HepG2 (cell line): ENCODE data around the gene ETFDH. TPM values are rescaled to one million over a fixed set of nuclear protein-coding genes. Genes with fewer than 3 reads are reported as not detected.

Experiments used
- ATAC-seq: fragments of 200-7000 bp; cut with Tn5 transposase; 3 replicates; pipeline ENCODE4 v1.9.1; 2020; ENCODE audit warnings: mild to moderate bottlenecking, moderate library complexity
- BruUV-seq: library from RNA; stranded (reverse); fragments of 400-500 nt; replicated peaks from 2 replicates; lab custom pipeline; 2021; lab: Mats Ljungman, UMichigan
- CTCF ChIA-PET: fragments of 300-600 bp; formaldehyde crosslinking; extraction: SDS; loops from one replicate; lab custom pipeline; 2021; ENCODE audit warnings: low total read pairs, inconsistent platforms, low intra/inter-chr PET ratio; lab: Yijun Ruan, JAX
- POLR2A ChIA-PET: fragments of 350-600 bp; sonication (Branson Sonifier 250); formaldehyde crosslinking; loops from one replicate; lab custom pipeline; 2020; ENCODE audit warnings: antibody characterized with exemption, inconsistent platforms; lab: Yijun Ruan, JAX
- DNase-seq: peaks from one replicate; pipeline ENCODE4 v3.0.0-alpha.2; 2015; ENCODE audit warnings: low spot score
- FAIRE-seq: peaks from 3 replicates; lab custom pipeline; 2011; peaks lifted over from hg19 to GRCh38; lab: Jason Lieb, UNC
- H2AFZ ChIP-seq: one replicate; pipeline ENCODE4 v1.6.1; 2011; ENCODE audit warnings: low read length, inconsistent platforms
- H3K27ac ChIP-seq: fragments of 300-600 bp; 3 replicates; pipeline ENCODE4 v1.8.0; 2011; ENCODE audit warnings: mixed run types, mild to moderate bottlenecking, mixed read lengths, low read length, inconsistent platforms; ENCODE audit not compliant: insufficient read depth; ENCODE audit errors: extremely low read length
- H3K27me3 ChIP-seq, 2 experiments: fragments of 200-600 bp in 1 of 2; 2 replicates in 1 of 2; 3 replicates in 1 of 2; pipeline versions ENCODE4 v1.6.0 to v1.8.0; 2011; ENCODE audit warnings: low read length in 2 of 2, mild to moderate bottlenecking in 2 of 2, moderate library complexity in 2 of 2, inconsistent platforms in 1 of 2; ENCODE audit not compliant: insufficient read depth in 2 of 2, control insufficient read depth in 1 of 2
- H3K36me3 ChIP-seq, 2 experiments: fragments of 200-600 bp in 1 of 2; replicated peaks in 1 of 2; 2 replicates in 1 of 2; 3 replicates in 1 of 2; pipeline versions ENCODE4 v1.5.1 to v1.8.0; 2011; ENCODE audit warnings: low read length in 2 of 2, inconsistent platforms in 1 of 2; ENCODE audit not compliant: insufficient read depth in 2 of 2, control insufficient read depth in 1 of 2
- H3K4me1 ChIP-seq: 2 replicates; pipeline ENCODE4 v1.5.1; 2012; ENCODE audit warnings: low read length, inconsistent platforms; ENCODE audit not compliant: insufficient read depth
- H3K4me2 ChIP-seq: 2 replicates; pipeline ENCODE4 v1.6.0; 2011; ENCODE audit warnings: low read depth, low read length, inconsistent platforms
- H3K4me3 ChIP-seq, 3 experiments: fragments of 200-600 bp in 1 of 3; sonication (generic), shearing (Covaris generic) in 1 of 3; replicated peaks in 1 of 3; 2 replicates each; pipeline ENCODE4 v1.5.1; 2011 to 2016; ENCODE audit warnings: low read length in 3 of 3, inconsistent platforms in 2 of 3, low read depth in 2 of 3, mild to moderate bottlenecking in 2 of 3, control low read depth in 1 of 3, mixed read lengths in 1 of 3; ENCODE audit not compliant: insufficient read depth in 1 of 3
- H3K79me2 ChIP-seq: one replicate; pipeline ENCODE4 v1.6.1; 2011; ENCODE audit warnings: low read length, inconsistent platforms; ENCODE audit not compliant: insufficient read depth
- H3K9ac ChIP-seq: 2 replicates; pipeline ENCODE4 v1.6.0; 2011; ENCODE audit warnings: mild to moderate bottlenecking, low read depth, low read length, inconsistent platforms; ENCODE audit not compliant: insufficient read depth
- H3K9me3 ChIP-seq: 2 replicates; pipeline ENCODE4 v1.5.1; 2012; ENCODE audit warnings: mild to moderate bottlenecking, low read length
- H4K20me1 ChIP-seq: 2 replicates; pipeline ENCODE4 v1.6.0; 2011; ENCODE audit warnings: inconsistent platforms, mild to moderate bottlenecking, low read length, moderate library complexity; ENCODE audit not compliant: insufficient read depth
- ADNP ChIP-seq: sonication (generic); formaldehyde crosslinking; IDR thresholded peaks from 2 replicates; pipeline ENCODE4 v1.4.0; 2020; ENCODE audit warnings: missing genetic modification reagents
- CENPT ChIP-seq: sonication (generic); formaldehyde crosslinking; IDR thresholded peaks from 2 replicates; pipeline ENCODE4 v1.8.0; 2022; ENCODE audit warnings: low read depth, mild to moderate bottlenecking, moderate library complexity, missing genetic modification reagents
- FOXC1 ChIP-seq: sonication (generic); formaldehyde crosslinking; IDR thresholded peaks from 2 replicates; pipeline ENCODE4 v1.8.0; 2022; ENCODE audit warnings: mild to moderate bottlenecking, missing genetic modification reagents, borderline replicate concordance
- IRF2 ChIP-seq: IDR thresholded peaks from 2 replicates; pipeline ENCODE4 v1.6.1; 2018; ENCODE audit warnings: missing genetic modification reagents, missing compliant biosample characterization
- ISL2 ChIP-seq: sonication (generic); formaldehyde crosslinking; IDR thresholded peaks from 2 replicates; pipeline ENCODE4 v1.5.0; 2020; ENCODE audit warnings: missing genetic modification reagents
- KDM5A ChIP-seq: fragments of 200-600 bp; sonication (generic); IDR thresholded peaks from 2 replicates; pipeline ENCODE4 v1.7.0; 2018; ENCODE audit warnings: antibody characterized with exemption, mild to moderate bottlenecking, low read length, borderline replicate concordance
- MTA1 ChIP-seq: sonication (generic); formaldehyde crosslinking; IDR thresholded peaks from 2 replicates; pipeline ENCODE4 v1.4.0; 2020; ENCODE audit warnings: missing genetic modification reagents, mild to moderate bottlenecking, borderline replicate concordance
- SALL1 ChIP-seq: sonication (generic); formaldehyde crosslinking; IDR thresholded peaks from 2 replicates; pipeline ENCODE4 v1.8.0; 2022; ENCODE audit warnings: mild to moderate bottlenecking, missing genetic modification reagents
- THYN1 ChIP-seq: sonication (generic); formaldehyde crosslinking; IDR thresholded peaks from 2 replicates; pipeline ENCODE4 v1.8.1; 2023; ENCODE audit warnings: low read depth, mild to moderate bottlenecking, moderate library complexity, missing genetic modification reagents, borderline replicate concordance
- ZNF124 ChIP-seq: sonication (generic); formaldehyde crosslinking; IDR thresholded peaks from 2 replicates; pipeline ENCODE4 v1.4.0; 2020; ENCODE audit warnings: missing genetic modification reagents
- ZNF17 ChIP-seq: sonication (generic); formaldehyde crosslinking; IDR thresholded peaks from 2 replicates; pipeline ENCODE4 v1.5.0; 2020; ENCODE audit warnings: mild to moderate bottlenecking, missing genetic modification reagents
- ZNF282 ChIP-seq: fragments of 450-650 bp; IDR thresholded peaks from 2 replicates; pipeline ENCODE4 v1.6.1; 2018; ENCODE audit not compliant: partially characterized antibody
- ZNF614 ChIP-seq: IDR thresholded peaks from 2 replicates; pipeline ENCODE4 v1.6.1; 2018; ENCODE audit warnings: missing biosample characterization, missing genetic modification reagents, inconsistent platforms, borderline replicate concordance
- ZSCAN30 ChIP-seq: sonication (generic); formaldehyde crosslinking; IDR thresholded peaks from 2 replicates; pipeline ENCODE4 v1.5.0; 2020; ENCODE audit warnings: mild to moderate bottlenecking, missing genetic modification reagents
- WGBS: methylation state at CpG from one replicate; pipeline ENCODE4 v1.1.6; 2017; ENCODE audit warnings: low lambda C conversion rate; 5-methylcytosine and 5-hydroxymethylcytosine counted together
- in situ Hi-C: cut with HindIII; loops from 2 replicates; pipeline ENCODE4 v1.10.0; 2017; ENCODE audit warnings: low pct_unique_long_range_greater_than_20kb; ENCODE audit not compliant: extremely low pct_ligation_motif_present
- intact Hi-C: fragments of 100-400 bp; cut with micrococcal nuclease; formaldehyde crosslinking; loops from one replicate; pipeline ENCODE4 v1.10.0; 2022; ENCODE audit not compliant: unreplicated experiment
- polyA plus RNA-seq, 8 experiments: library from polyadenylated mRNA; depleted of rRNA in 3 of 8; stranded (reverse) in 7 of 8; unstranded in 1 of 8; fragments of >200 nt; fragmentation: Illumina TruSeq in 4 of 8; extraction: Trizol in 4 of 8; gene quantifications; 2 replicates each; pipeline versions ENCODE4 v1.2.1 to v1.2.3, GENCODE V29; 2011 to 2016; ENCODE audit warnings: low read depth in 4 of 8, missing spikeins in 1 of 8, mixed read lengths in 1 of 8; ENCODE audit not compliant: insufficient read depth in 1 of 8
- total RNA-seq, 5 experiments: library from RNA; depleted of rRNA; stranded (reverse); fragments of >200 nt; fragmentation: Illumina TruSeq; extraction: Trizol; gene quantifications; 2 replicates each; pipeline ENCODE4 v1.2.3, GENCODE V29; 2016; ENCODE audit warnings: low read depth in 1 of 5
- TF ChIP-seq, protein P1 (sequence below): IDR thresholded peaks from 2 replicates; pipeline ENCODE4 v1.6.1; 2016; ENCODE audit warnings: low read depth
- TF ChIP-seq, protein P2 (sequence below): IDR thresholded peaks from 2 replicates; pipeline ENCODE4 v1.6.1; 2012; ENCODE audit warnings: low read length, improper control_type of control experiment

ETFDH gene
- total and polyA plus RNA-seq, 2 of the 13 experiments (the other 11 are each of a cell fraction or from before 2014, with no cell fraction given): 14.7 to 17.8 TPM

DNA sequence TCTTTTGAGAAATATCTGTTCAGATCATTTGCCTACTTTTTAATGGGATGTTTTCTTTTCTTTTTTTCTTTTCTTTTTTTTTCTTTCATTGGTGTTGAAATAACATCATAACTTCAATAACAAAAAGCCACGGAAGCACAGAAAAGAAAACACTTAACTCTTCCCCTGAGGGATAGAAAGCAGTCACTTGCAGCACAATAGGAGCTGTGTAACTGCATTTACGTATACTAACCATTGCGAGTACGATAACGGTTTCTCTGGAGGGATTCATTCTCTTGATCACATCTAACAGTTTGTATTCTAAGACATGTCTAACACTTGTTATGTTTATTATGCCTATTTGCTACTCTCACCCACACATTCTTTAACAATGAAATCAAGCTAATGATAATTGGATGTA is 27.7 kb upstream of the ETFDH start:
- POLR2A ChIA-PET: no interaction called here
- no peaks in the 10 kb centered on the region for H3K79me2 ChIP-seq
- H3K9me3 ChIP-seq: no peaks in the 10 kb centered on the region
- intact Hi-C loops (no loop called here), in situ Hi-C loops (no loop called here)
- no peak overlapping the region for H3K4me3 ChIP-seq
- no peak for ATAC-seq
- FAIRE-seq: no peak
- peaks cover 0 to 1% of the 10 kb centered on the region in 2 experiments; a peak in 2 of 5 replicates for H3K27me3 ChIP-seq
- H3K27ac ChIP-seq: no peak overlapping the region
- no TSS peak for BruUV-seq
- H3K4me2 ChIP-seq: no peak overlapping the region
- WGBS: 74% methylated on average over 5 of the region's 5 CpGs
- H3K4me1 ChIP-seq: no peaks in the 10 kb centered on the region
- CTCF ChIA-PET: no interaction called here
- no peak overlapping the region for H3K9ac ChIP-seq
- H4K20me1 ChIP-seq: no peaks in the 10 kb centered on the region
- no peak overlapping the region for H2AFZ ChIP-seq
- TF ChIP-seq ZNF614: no peak
- DNase-seq: no peak
- H3K36me3 ChIP-seq: no peaks in the 10 kb centered on the region

DNA sequence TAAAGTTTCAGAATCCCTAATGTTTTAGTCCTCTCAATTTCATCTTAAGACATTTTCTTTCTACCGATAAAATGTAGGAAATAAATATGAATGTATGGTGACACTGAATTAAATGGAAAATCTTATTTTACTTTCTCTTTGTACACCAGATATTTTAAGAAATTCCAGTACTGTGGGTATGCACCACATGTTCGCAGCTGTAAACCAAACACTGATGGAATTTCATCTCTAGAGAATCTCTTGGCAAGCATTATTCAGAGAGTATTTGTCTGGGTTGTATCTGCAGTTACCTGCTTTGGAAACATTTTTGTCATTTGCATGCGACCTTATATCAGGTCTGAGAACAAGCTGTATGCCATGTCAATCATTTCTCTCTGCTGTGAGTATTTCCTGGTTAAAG is 27.3 kb upstream of the ETFDH start:
- no peak for ATAC-seq
- intact Hi-C loops: no loop called here
- no peak overlapping the region for H3K9ac ChIP-seq
- H3K27ac ChIP-seq: no peak overlapping the region
- no peaks in the 10 kb centered on the region for H4K20me1 ChIP-seq
- ChIA-PET POLR2A (no interaction called here), CTCF (no interaction called here)
- 44% methylated on average over 3 of the region's 3 CpGs for WGBS
- in situ Hi-C loops: no loop called here
- H3K79me2 ChIP-seq: no peaks in the 10 kb centered on the region
- no peaks in the 10 kb centered on the region for H3K36me3 ChIP-seq
- H3K9me3 ChIP-seq: no peaks in the 10 kb centered on the region
- no peaks in the 10 kb centered on the region for H3K4me1 ChIP-seq
- H3K27me3 ChIP-seq: peaks cover 0 to 1% of the 10 kb centered on the region in 2 experiments; a peak in 2 of 5 replicates
- H3K4me3 ChIP-seq: no peak overlapping the region
- no peak overlapping the region for H2AFZ ChIP-seq
- BruUV-seq: no TSS peak
- H3K4me2 ChIP-seq: no peak overlapping the region
- TF ChIP-seq ADNP (CRISPR knock-in tag) (no peak), CENPT (CRISPR knock-in tag) (no peak), ZNF282 (no peak), SALL1 (CRISPR knock-in tag) (no peak), MTA1 (no peak), THYN1 (CRISPR knock-in tag) (no peak), KDM5A (no peak), ZSCAN30 (CRISPR knock-in tag) (no peak), FOXC1 (CRISPR knock-in tag) (no peak), IRF2 (CRISPR knock-in tag) (no peak), ZNF124 (CRISPR knock-in tag) (no peak), ISL2 (CRISPR knock-in tag) (no peak), ZNF17 (CRISPR knock-in tag) (no peak)
- TF ChIP-seq, protein P1, sequence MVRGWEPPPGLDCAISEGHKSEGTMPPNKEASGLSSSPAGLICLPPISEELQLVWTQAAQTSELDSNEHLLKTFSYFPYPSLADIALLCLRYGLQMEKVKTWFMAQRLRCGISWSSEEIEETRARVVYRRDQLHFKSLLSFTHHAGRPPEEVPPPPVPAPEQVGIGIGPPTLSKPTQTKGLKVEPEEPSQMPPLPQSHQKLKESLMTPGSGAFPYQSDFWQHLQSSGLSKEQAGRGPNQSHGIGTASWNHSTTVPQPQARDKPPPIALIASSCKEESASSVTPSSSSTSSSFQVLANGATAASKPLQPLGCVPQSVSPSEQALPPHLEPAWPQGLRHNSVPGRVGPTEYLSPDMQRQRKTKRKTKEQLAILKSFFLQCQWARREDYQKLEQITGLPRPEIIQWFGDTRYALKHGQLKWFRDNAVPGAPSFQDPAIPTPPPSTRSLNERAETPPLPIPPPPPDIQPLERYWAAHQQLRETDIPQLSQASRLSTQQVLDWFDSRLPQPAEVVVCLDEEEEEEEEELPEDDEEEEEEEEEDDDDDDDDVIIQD: no peak
- TF ChIP-seq, protein P2, sequence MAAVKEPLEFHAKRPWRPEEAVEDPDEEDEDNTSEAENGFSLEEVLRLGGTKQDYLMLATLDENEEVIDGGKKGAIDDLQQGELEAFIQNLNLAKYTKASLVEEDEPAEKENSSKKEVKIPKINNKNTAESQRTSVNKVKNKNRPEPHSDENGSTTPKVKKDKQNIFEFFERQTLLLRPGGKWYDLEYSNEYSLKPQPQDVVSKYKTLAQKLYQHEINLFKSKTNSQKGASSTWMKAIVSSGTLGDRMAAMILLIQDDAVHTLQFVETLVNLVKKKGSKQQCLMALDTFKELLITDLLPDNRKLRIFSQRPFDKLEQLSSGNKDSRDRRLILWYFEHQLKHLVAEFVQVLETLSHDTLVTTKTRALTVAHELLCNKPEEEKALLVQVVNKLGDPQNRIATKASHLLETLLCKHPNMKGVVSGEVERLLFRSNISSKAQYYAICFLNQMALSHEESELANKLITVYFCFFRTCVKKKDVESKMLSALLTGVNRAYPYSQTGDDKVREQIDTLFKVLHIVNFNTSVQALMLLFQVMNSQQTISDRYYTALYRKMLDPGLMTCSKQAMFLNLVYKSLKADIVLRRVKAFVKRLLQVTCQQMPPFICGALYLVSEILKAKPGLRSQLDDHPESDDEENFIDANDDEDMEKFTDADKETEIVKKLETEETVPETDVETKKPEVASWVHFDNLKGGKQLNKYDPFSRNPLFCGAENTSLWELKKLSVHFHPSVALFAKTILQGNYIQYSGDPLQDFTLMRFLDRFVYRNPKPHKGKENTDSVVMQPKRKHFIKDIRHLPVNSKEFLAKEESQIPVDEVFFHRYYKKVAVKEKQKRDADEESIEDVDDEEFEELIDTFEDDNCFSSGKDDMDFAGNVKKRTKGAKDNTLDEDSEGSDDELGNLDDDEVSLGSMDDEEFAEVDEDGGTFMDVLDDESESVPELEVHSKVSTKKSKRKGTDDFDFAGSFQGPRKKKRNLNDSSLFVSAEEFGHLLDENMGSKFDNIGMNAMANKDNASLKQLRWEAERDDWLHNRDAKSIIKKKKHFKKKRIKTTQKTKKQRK: no peak
- DNase-seq: no peak
- FAIRE-seq: no peak
